Pulmonary artery endothelial cell (primary cell): ENCODE measurements around the gene KIF5B. TPM values are rescaled to one million over a fixed set of nuclear protein-coding genes. Genes with fewer than 3 reads are reported as not detected.

Experiments
- DNase-seq: peaks from one replicate; pipeline ENCODE4 v3.0.0-alpha.2; 2011; ENCODE audit warnings: low read depth, low spot score
- total RNA-seq: library from RNA; depleted of rRNA; stranded (reverse); fragments of >200 nt; gene quantifications from 2 replicates; pipeline ENCODE4 v1.2.3, GENCODE V29; 2014

The KIF5B gene
- total RNA-seq, 1 donor from 2014 or later = 145 TPM

GRCh38 chr10:31962826-31963588, 93.2 kb downstream of the KIF5B start:
- DNase-seq = no peak

DNA sequence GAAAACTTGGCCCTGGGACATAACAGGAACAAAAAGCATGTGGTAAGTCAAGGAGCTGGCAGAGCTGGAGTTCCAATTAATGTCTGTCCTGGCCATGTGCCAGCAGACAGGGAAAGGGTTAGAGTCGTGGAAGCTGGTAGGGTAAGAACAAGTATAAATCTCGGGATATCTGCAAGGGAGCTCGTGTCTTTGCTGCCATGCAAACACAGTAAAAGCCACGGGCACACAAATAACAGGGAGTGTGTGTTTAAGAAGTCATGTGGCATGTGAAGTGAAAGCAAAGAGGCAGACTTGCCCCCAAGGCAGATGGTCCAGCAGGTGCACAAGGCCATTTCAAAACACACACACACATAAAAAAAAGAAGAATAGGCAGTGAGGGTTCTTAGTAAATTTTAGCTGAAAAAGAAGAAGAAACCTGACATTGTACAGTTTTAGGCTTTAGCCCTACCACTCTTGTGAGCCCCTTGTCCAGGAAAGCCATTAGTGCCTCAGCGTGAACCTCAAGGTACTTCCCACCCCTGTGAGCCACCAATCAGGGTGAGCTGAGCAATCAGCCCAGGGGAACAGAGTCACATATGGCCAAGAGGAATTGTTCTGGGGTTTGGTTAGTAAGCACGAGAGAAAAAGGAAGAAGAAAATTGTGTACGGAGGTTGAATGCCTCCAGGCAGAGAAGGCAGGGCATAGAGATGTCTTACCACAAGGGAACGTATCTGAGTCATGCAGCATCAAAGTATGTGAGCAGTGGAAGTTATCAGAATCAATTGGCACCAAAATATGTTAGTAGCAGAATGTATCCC, 94.7 kb downstream of the KIF5B start:
- DNase-seq = no peak

GRCh38 chr10:31959461-31960173, 96.6 kb downstream of the KIF5B start:
- DNase-seq = no peak

Other genes starting within 250 kb of the KIF5B start
- 22.0 and 25.5 TPM in 2 replicates for gene ARHGAP12, start 127.6 kb downstream of the KIF5B start, total RNA-seq